GM12878 (cell line): ENCODE results near the gene MACF1. TPM values are rescaled to one million over a fixed set of nuclear protein-coding genes. Genes with fewer than 3 reads are reported as not detected.

ENCODE experiments used
- ASH2L ChIP-seq: fragments of 300-600, 200-600 bp; sonication (generic); IDR thresholded peaks from 2 replicates; pipeline ENCODE4 v1.6.1; 2017; ENCODE audit warnings: low read depth, mild to moderate bottlenecking, borderline replicate concordance
- CBFB ChIP-seq: IDR thresholded peaks from 2 replicates; pipeline ENCODE4 v1.6.1; 2016; ENCODE audit warnings: antibody characterized with exemption, low read depth
- CBX3 ChIP-seq: fragments of 200-600 bp; sonication (generic); IDR thresholded peaks from 2 replicates; pipeline ENCODE4 v1.6.1; 2016; ENCODE audit warnings: low read depth, borderline replicate concordance
- GABPA ChIP-seq: IDR thresholded peaks from 2 replicates; pipeline ENCODE4 v1.6.1; 2014; ENCODE audit warnings: antibody characterized with exemption, low read depth, mild to moderate bottlenecking, inconsistent platforms
- KDM1A ChIP-seq: fragments of 200-600 bp; sonication (generic); IDR thresholded peaks from 2 replicates; pipeline ENCODE4 v1.6.1; 2016; ENCODE audit warnings: borderline replicate concordance
- POLR2AphosphoS2 ChIP-seq: IDR thresholded peaks from 2 replicates; pipeline ENCODE4 v1.6.1; 2011; ENCODE audit warnings: low read depth, mild to moderate bottlenecking, low read length, improper control_type of control experiment, moderate library complexity
- RAD21 ChIP-seq: IDR thresholded peaks from 2 replicates; pipeline ENCODE4 v1.6.1; 2011; ENCODE audit warnings: mild to moderate bottlenecking, low read depth, low read length, moderate library complexity; ENCODE audit not compliant: insufficient read depth
- SIX5 ChIP-seq: IDR thresholded peaks from 2 replicates; pipeline ENCODE4 v1.6.1; 2011; ENCODE audit warnings: mild to moderate bottlenecking, low read depth, low read length, moderate library complexity; ENCODE audit not compliant: severe bottlenecking
- STAT1 ChIP-seq: fragments of 450-650 bp; conservative IDR thresholded peaks from 2 replicates; pipeline ENCODE4 v1.6.1; 2014; ENCODE audit warnings: antibody characterized with exemption, mild to moderate bottlenecking
- SUZ12 ChIP-seq: fragments of 200-600 bp; sonication (generic); IDR thresholded peaks from one replicate; pipeline ENCODE4 v1.6.1; 2018; ENCODE audit warnings: antibody characterized with exemption, mild to moderate bottlenecking; ENCODE audit not compliant: unreplicated experiment
- ZBED1 ChIP-seq: IDR thresholded peaks from 2 replicates; pipeline ENCODE4 v1.6.1; 2016; ENCODE audit warnings: borderline replicate concordance
- ZNF207 ChIP-seq: fragments of 450-650 bp; IDR thresholded peaks from 2 replicates; pipeline ENCODE4 v1.6.1; 2014; ENCODE audit warnings: antibody characterized with exemption, mild to moderate bottlenecking, borderline replicate concordance
- polyA plus RNA-seq, 11 experiments: library from polyadenylated mRNA; depleted of rRNA in 4 of 11; unstranded in 6 of 11; stranded (reverse) in 5 of 11; fragments of >200 nt; fragmentation: Nextera tagmentation in 4 of 11; fragmentation: Illumina TruSeq in 1 of 11; extraction: Ambion mirVana in 4 of 11; extraction: Trizol in 1 of 11; gene quantifications; 1 replicate in 1 of 11; 2 replicates in 10 of 11; pipeline versions ENCODE4 v1.2.1 to v1.2.3, GENCODE V29; 2011 to 2016; ENCODE audit warnings: inconsistent platforms in 2 of 11, missing spikeins in 2 of 11, low read depth in 1 of 11
- total RNA-seq, 4 experiments: library from RNA; depleted of rRNA in 3 of 4; stranded (reverse); fragments of >200 nt in 3 of 4; fragmentation: Illumina TruSeq in 1 of 4; extraction: Trizol in 1 of 4; gene quantifications; 2 replicates each; pipeline versions ENCODE4 v1.2.1 to v1.2.3, GENCODE V29; 2013 to 2021
- TF ChIP-seq, protein P1 (sequence below): fragments of 450-650 bp; IDR thresholded peaks from 2 replicates; pipeline ENCODE4 v1.6.1; 2016; ENCODE audit warnings: mild to moderate bottlenecking
- TF ChIP-seq, protein P2 (sequence below): IDR thresholded peaks from 2 replicates; pipeline ENCODE4 v1.6.1; 2011; ENCODE audit warnings: borderline replicate concordance, low read depth, mild to moderate bottlenecking, moderate library complexity, low read length; ENCODE audit not compliant: insufficient read depth, poor library complexity, severe bottlenecking

Gene MACF1
- total and polyA plus RNA-seq, 10 of the 15 experiments (the other 5 are each of a cell fraction or from before 2014, with no cell fraction given), result 15.5 to 201 (median 76.9) TPM

DNA sequence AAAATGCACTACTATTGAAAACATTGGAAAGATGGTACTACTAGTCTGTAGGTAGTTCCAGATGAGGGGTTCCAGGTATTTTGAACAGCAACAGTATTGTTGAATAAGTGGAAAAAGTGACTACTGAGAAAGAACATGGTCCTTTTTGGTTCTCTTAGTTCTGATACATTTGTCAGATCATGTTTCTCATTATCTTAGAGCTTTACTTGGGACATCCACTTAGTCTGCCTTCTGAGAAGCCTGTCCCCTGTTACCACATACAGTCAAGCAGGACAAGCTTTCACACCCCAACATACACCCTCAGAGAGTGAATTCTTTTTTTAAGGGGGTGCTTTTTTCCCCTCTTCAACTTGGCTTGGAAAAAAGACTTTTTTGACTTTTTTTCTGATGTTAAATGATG is 41.0 kb upstream of the MACF1 start (continued):
- no peak for TF ChIP-seq RAD21
- no peak for TF ChIP-seq GABPA
- TF ChIP-seq, protein P1, sequence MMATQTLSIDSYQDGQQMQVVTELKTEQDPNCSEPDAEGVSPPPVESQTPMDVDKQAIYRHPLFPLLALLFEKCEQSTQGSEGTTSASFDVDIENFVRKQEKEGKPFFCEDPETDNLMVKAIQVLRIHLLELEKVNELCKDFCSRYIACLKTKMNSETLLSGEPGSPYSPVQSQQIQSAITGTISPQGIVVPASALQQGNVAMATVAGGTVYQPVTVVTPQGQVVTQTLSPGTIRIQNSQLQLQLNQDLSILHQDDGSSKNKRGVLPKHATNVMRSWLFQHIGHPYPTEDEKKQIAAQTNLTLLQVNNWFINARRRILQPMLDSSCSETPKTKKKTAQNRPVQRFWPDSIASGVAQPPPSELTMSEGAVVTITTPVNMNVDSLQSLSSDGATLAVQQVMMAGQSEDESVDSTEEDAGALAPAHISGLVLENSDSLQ, result no peak
- no peak for TF ChIP-seq ZNF207
- no peak for TF ChIP-seq ZBED1
- no peak for TF ChIP-seq POLR2AphosphoS2
- no peak for TF ChIP-seq STAT1
- TF ChIP-seq KDM1A, result no peak
- TF ChIP-seq SUZ12, result no peak
- no peak for TF ChIP-seq CBFB
- TF ChIP-seq CBX3, result no peak
- no peak for TF ChIP-seq ASH2L
- TF ChIP-seq SIX5, result no peak
- TF ChIP-seq, protein P2, sequence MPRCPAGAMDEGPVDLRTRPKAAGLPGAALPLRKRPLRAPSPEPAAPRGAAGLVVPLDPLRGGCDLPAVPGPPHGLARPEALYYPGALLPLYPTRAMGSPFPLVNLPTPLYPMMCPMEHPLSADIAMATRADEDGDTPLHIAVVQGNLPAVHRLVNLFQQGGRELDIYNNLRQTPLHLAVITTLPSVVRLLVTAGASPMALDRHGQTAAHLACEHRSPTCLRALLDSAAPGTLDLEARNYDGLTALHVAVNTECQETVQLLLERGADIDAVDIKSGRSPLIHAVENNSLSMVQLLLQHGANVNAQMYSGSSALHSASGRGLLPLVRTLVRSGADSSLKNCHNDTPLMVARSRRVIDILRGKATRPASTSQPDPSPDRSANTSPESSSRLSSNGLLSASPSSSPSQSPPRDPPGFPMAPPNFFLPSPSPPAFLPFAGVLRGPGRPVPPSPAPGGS, result no peak
- TF ChIP-seq, all 136 proteins: peak for 0
